OCI-LY3 (cell line): ENCODE results near the gene H1-8.
"Not testable (repeated sequence)": the region's sequence is repeated elsewhere in the genome, so short reads cannot be mapped to it uniquely, and the experiment has no call there.

Source experiments
- EZH2phosphoT487 ChIP-seq: fragments of 200-600 bp; shearing (Covaris generic); IDR thresholded peaks from 2 replicates; pipeline ENCODE4 v1.6.1; 2018; ENCODE audit warnings: antibody characterized with exemption, mixed run types, low read depth
- TF ChIP-seq, protein P1 (sequence below): fragments of 200-600, 300-600 bp; sonication (generic); IDR thresholded peaks from 2 replicates; pipeline ENCODE4 v1.5.1; 2014; ENCODE audit warnings: antibody characterized with exemption, low read length, low read depth

DNA sequence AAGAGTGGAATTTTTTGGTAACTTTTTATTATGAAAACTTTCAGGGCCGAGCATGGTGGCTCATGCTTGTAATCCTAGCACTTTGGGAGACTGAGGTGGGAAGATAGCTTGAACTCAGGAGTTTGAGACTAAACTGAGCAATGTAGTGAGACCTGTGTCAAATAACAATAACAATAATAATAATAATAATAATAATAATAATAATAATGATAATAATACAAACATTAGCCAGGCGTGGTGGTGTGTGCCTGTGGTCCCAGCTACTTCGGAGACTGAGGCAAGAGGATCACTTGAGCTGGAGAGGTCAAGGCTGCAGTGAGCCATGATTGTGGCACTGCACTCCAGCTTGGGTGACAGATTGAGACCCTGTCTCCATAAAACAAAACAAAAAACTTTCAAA is 3.0 kb downstream of the H1-8 start:
- TF ChIP-seq, protein P1, sequence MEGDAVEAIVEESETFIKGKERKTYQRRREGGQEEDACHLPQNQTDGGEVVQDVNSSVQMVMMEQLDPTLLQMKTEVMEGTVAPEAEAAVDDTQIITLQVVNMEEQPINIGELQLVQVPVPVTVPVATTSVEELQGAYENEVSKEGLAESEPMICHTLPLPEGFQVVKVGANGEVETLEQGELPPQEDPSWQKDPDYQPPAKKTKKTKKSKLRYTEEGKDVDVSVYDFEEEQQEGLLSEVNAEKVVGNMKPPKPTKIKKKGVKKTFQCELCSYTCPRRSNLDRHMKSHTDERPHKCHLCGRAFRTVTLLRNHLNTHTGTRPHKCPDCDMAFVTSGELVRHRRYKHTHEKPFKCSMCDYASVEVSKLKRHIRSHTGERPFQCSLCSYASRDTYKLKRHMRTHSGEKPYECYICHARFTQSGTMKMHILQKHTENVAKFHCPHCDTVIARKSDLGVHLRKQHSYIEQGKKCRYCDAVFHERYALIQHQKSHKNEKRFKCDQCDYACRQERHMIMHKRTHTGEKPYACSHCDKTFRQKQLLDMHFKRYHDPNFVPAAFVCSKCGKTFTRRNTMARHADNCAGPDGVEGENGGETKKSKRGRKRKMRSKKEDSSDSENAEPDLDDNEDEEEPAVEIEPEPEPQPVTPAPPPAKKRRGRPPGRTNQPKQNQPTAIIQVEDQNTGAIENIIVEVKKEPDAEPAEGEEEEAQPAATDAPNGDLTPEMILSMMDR: not testable (repeated sequence)
- not testable (repeated sequence) for TF ChIP-seq EZH2phosphoT487
